GM19043 (cell line): ENCODE results near the gene KMT2A.
"Not testable (repeated sequence)": the region's sequence is repeated elsewhere in the genome, so short reads cannot be mapped to it uniquely, and the experiment has no call there.

Experiments used
- ATAC-seq: cut with Tn5 transposase; IDR thresholded peaks from one replicate; pipeline ENCODE4 v1.9.1; 2021; ENCODE audit warnings: low read depth; ENCODE audit not compliant: unreplicated experiment

KMT2A gene

DNA sequence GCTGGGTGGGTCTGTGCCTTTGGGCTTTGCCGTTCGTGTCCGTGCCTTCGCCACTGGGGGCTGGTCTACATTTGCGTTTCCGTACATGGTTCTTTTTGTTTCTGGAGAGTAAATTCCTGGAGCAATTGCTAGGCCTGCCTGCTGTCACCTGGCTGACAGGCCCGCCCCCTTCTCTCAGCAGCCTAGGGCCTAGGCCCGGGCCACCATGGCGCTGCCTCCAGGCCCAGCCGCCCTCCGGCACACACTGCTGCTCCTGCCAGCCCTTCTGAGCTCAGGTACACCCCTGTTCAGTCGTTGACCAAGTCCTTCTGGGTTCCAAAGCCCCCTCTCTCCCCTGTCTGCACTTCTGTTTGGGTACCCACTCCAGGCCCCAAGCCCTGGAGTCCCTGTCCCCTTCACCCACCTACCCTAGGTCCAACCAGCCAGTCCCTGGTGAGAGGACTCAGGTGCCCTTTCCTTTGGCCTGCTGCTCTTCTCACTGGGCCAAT is 95.3 kb downstream of the KMT2A start:
- no peak for ATAC-seq

DNA sequence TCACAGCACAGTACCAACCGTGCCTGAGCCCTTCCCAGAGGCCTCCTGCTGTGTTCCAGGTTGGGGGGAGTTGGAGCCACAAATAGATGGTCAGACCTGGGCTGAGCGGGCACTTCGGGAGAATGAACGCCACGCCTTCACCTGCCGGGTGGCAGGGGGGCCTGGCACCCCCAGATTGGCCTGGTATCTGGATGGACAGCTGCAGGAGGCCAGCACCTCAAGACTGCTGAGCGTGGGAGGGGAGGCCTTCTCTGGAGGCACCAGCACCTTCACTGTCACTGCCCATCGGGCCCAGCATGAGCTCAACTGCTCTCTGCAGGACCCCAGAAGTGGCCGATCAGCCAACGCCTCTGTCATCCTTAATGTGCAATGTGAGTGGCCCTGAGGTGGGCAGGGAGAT is 95.8 kb downstream of the KMT2A start:
- no peak for ATAC-seq

DNA sequence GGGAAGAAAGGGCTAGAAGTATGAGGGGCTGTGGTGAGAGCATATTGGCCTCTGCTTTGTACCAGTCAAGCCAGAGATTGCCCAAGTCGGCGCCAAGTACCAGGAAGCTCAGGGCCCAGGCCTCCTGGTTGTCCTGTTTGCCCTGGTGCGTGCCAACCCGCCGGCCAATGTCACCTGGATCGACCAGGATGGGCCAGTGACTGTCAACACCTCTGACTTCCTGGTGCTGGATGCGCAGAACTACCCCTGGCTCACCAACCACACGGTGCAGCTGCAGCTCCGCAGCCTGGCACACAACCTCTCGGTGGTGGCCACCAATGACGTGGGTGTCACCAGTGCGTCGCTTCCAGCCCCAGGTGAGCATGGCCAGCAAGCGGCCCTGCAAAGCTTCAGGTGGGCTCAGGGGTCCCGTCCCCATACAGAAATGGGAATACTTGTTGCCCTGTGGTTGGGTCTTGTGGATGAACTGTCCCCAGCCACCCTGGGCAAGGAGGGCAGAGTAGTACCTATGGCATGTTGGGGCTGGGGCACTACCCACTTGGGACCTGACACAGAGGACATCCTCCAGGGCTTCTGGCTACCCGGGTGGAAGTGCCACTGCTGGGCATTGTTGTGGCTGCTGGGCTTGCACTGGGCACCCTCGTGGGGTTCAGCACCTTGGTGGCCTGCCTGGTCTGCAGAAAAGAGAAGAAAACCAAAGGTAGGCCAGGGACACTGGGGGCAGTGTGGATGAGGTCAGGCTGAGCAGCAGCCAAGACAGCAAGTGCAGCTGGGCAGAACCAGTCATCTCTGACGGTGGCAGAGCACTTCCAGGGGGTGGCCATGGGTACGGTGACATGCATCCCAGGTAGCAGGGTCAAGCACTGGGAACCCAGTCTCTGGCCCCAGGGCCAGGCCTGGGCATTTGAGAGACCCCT is 96.8 kb downstream of the KMT2A start:
- ATAC-seq, result no peak

DNA sequence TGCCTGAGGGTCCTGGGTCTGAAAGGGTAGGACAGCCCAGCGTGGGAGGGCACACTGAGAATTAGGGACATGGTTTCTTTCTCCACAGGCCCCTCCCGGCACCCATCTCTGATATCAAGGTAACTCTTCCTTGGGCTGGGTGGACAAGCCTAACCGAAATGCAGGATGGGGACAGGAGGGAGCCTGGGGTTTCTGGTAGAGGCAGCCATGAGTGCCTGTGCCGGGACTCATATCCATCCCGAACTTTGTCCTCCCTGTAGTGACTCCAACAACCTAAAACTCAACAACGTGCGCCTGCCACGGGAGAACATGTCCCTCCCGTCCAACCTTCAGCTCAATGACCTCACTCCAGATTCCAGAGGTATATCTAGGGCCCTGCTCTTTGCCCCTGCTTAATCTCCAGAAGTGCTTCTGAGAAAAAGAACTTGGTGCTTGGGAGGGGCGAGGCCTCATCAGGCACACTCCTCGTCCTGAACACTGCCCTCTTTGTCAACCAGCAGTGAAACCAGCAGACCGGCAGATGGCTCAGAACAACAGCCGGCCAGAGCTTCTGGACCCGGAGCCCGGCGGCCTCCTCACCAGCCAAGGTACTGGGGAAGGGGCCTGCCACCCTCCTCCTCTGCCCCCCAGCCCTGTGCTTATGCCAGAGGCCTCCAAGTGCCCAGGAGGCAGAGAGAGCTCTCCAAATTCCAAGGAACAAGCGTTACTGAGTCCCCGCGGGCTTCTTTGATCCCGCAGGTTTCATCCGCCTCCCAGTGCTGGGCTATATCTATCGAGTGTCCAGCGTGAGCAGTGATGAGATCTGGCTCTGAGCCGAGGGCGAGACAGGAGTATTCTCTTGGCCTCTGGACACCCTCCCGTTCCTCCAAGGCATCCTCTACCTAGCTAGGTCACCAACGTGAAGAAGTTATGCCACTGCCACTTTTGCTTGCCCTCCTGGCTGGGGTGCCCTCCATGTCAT is 97.8 kb downstream of the KMT2A start:
- ATAC-seq, result no peak

DNA sequence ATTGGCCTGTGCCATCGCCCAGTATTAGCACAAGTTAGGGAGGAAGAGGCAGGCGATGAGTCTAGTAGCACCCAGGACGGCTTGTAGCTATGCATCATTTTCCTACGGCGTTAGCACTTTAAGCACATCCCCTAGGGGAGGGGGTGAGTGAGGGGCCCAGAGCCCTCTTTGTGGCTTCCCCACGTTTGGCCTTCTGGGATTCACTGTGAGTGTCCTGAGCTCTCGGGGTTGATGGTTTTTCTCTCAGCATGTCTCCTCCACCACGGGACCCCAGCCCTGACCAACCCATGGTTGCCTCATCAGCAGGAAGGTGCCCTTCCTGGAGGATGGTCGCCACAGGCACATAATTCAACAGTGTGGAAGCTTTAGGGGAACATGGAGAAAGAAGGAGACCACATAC is 99.0 kb downstream of the KMT2A start:
- no peak for ATAC-seq

DNA sequence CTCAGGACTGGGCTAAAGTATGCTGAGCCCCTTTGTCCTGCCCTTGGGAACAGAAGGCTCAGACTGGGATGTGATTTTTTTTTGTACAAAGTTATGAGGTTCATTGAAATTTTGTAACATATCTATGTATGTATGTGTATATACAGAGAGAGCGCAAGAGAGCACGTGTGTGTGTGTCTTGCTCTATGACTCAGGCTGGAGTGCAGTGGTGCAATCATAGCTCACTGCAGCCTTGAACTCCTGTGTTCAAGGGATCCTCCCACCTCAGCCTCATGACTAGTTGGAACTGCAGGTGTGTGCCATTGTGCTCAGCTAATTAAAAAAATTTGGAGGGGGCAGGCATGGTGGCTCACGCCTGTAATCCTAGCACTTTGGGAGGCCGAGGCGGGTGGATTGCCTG is 100.4 kb downstream of the KMT2A start:
- no peak for ATAC-seq

DNA sequence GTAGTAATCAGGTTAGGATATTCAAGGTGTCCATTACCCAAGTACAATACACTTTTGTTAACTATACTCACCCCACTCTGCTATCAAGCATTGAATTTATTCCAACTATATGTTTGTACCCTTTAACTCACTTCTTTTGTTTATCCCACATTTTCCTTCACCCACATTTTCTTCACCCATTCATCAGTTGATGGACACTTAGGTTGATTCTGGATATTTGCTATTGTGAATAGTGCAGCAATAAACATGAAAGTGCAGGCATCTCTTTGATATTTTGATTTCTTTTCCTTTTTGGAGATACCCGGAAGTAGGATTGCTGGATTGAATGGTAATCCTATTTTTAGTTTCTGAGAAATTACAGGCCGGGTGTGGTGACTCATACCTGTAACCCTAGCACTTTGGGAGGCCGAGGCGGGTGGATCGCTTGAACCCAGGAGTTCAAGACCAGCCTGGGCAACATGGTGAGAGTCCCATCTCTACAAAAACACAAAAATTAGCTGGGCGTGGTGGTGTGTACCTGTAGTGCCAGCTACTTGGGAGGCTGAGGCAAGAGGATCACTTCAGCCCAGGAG is 101.2 kb downstream of the KMT2A start:
- ATAC-seq, result no peak

DNA sequence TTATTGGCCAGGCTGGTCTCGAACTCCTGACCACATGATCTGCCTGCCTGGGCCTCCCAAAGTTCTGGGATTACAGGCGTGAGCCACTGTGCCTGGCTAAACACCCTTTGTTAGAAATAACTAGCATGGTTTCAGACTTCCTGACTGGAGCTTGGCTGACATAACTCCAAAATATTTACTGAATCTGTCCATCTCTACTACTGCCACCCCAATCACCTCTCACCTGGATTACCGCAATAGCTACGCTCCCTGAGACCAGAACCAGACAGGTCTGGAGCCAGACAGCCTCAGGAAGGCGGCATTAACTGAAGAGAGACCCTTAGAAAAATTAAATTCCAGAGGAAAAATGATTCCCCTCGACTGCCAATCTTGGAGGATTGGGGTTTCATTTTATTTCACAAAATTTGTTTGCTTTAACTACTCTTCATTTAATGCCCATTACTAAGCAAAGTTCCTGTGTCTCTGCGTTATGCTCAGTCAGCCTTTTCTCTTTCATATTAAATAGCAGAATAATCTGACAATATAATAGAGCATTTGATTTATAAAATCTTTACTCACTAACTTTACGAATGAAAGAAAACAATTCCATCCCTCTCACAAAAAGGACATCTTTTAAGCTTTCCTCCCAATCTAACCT is 107.8 kb downstream of the KMT2A start:
- no peak for ATAC-seq

DNA sequence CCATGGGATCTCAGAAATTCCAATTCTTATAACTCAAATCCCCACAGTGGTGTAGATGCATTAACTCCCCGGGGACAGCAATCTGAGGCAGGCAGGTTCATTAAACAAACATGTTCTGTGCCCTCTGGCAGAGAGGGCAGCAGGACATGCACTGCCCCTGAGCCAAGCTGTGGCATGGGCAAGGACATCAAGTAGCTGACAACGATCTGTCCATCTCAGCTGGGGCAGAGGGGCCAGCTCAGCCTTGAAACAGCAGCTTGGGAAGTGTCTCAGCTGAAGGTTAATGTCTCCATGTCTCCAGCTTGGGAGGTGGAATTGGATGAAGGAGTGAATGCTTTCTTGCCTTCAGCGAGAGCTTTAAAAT is 108.3 kb downstream of the KMT2A start:
- no peak for ATAC-seq

DNA sequence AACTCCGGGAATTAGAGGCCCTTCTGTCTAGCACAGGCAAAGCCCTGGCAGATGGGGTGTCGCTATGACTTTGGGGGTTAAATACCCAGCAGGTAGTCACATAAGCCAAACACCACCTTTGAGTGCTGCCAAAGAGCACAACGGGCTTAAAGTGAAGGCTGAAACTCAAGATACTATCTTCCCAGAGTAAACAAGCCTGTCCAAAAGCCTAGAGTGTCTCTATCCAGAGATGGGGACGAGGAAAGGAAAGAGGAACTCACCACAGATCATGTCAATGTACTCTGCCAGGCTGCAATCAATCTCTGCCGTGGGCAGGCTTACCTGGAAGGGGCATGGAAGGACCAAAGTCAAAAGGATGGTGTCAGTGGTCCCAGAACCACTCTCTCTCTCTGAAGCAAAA is 109.2 kb downstream of the KMT2A start:
- ATAC-seq, result no peak

DNA sequence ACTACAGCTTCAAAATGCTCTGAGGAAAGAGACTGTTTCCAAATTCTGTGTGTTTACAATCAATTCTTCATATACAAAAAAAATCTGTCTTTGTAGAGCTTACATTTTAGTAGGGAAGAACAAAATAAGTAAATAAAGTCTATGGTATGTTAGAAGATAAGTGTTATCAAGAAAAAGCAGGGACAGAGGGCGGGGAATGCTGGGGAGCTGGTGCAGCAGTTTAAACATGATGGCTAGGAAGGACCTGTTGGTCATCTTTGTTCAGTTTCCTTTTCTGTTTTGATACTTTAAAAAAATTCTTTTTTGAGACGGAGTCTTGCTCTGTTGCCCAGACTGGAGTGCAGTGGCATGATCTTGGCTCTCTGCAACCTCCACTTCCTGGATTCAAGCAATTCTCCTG is 110.8 kb downstream of the KMT2A start:
- no peak for ATAC-seq

DNA sequence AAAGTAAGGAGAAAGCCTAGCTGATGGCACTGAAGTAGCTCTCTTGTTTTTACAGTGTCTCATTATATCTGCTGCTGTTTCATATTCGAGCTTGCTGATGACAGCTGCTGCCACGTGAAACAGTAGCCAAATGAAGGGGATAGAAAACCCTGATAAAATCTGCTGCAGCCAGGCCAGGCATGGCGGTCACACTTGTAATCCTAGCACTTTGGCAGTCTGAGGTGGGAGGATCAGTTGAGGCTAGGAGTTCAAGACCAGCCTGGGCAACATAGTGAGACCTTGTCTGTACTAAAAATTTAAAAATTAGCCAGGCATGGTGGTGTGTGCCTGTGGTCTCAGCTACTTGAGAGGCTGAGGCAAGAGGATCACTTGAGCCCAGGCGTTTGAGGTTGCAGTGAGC is 116.0 kb downstream of the KMT2A start:
- no peak for ATAC-seq

DNA sequence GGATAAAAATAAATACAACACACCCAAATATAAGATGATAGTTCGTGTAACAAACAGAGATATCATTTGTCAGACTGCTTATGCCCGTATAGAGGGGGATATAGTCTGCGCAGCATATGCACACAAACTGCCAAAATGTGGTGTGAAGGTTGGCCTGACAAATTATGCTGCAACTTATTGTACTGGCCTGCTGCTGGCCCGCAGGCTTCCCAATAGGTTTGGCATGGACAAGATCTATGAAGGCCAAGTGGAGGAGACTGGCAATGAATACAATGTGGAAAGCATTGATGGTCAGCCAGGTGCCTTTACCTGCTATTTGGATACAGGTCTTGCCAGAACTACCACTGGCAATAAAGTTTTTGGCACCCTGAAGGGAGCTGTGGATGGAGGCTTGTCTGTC is 124.5 kb downstream of the KMT2A start:
- no peak for ATAC-seq

DNA sequence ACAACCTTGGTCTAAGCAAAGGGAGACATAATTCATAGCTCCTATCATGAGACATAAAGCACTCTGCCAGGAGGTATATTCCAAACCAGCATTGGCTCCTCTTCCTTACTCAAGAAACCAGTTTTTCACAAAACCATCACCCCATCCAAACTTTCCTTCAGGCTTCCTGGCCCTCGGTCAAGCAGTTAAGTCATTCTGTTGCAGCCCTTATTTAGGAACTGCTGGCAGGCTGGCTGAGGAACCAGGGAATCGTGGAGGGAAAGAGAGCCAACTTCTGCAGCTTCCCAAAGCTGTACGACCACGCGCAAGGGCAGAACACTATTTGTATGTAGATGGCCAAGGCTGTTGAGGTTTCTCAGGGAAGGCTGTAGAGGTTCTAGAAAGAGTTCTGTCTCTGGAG is 128.8 kb downstream of the KMT2A start:
- ATAC-seq, result no peak

DNA sequence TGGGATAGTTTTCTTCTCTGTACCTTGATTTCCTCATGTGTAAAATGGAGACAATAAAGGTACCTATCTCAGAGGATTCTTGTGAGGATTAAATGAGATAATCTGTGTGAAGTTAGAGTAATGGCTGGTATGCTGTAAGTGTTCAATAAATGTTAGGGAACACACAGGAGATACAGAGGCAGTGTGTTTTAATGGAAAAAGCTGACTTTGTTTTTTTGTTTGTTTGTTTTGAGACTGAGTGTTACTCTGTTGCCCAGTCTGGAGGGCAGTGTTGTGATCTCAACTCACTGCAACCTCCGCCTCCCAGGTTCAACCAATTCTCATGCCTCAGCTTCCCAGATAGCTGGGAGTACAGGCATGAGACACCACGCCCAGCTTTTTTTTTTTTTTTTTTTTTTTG is 133.4 kb downstream of the KMT2A start:
- no peak for ATAC-seq

DNA sequence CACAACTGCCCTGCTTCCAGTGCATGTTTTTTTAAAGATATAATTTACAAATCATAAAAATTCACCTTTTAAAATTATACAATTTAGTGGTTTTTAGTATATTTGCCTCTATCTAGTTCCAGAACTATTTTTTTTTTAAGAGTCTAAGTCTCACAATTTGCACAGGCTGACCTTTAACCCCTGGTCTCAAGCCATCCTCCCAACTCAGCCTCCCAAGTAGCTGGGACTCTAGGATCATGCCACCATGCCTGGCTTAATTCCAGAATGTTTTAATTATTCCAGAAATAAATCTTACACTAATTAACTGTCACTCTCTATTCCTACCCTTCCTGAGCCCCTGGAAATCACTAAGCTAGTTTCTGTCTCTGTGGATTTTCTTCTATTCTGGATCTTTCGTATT is 134.5 kb downstream of the KMT2A start:
- ATAC-seq, result no peak

DNA sequence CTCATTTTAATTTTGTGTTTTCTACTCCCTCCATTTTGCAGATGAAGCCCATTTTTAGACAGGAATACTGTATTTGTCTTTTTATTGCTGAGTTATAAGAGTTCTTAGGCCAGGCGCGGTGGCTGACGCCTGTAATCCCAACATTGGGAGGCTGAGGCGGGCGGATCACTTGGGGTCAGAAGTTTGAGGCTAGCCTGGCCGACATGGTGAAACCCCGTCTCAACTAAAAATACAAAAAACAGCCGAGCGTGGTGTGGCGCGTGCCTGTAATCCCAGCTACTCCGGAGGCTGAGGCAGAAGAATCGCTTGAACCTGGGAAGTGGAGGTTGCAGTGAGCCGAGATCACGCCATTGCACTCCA is 135.4 kb downstream of the KMT2A start:
- not testable (repeated sequence) for ATAC-seq

DNA sequence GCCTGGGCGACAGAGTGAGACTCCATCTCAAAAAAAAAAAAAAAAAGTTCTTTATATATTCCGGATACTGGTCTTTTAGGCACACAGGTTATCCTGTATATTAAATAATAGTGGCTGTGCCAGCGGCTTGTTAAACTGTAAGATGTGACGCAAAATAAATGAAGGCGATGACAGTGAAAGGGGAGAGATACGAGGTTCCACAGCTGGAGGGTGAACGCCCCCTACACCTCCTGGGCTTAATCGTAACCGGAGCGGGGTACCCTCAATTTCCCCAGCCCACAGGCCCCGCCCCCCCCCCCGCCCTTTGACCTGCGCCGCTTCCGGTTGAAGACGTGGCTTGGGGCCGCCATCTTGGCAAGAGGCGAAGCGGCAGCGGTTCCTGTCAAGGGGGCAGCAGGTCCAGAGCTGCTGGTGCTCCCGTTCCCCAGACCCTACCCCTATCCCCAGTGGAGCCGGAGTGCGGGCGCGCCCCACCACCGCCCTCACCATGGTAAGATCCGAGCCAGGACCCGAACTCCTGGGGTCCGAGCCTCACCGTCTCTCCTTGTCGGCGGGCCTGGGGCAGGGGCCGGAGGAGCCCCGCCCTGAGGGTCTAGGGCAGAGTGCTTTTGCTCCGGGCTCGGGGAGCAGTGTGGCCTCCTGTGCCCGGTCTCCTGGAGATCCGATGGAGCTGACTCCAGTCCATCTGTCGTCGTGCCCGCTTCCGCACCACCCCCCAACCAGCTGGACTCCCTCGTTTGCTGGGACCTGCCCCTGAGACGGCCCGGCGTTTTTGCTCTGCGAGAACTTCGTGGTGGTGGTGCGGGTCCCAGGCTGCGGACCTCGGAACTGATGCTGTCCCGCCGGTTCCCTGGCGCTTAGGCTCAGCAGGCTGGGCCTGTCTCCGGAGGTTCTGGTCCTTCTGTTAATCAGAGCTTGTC is 136.0 kb downstream of the KMT2A start, which contains the start of gene ARCN1:
ARCN1 (plus strand) TSS at position 349 of the 920 bp plus-strand sequence; CDS start at position 488, 139 bp downstream.
- peak; percentile 61 for ATAC-seq

DNA sequence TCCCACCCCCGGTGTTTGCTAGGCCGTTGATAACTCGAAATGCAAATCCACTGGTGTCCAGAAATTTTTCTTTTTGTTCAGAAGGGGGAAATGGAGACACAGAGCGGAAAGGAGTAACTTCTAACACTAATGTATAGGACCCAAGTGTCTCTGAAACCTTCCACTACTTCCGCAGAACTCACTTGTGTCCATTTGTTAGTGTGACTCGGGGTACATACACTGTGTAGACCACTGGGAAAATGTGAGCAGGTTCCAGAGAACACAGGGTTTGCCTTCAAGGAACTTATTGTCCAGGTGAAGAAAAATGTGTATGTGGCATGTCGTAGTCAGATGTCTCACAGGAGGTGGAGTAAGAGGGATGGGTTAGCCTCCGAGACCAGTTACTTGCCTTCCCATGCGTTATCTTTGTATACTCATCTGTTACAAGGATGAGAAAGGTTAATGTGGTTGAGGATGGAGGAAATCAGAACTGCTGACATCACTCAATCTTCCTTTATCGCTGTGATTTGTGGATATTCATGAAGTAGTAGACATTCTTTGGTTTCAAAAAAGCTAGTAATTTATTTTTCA is 136.8 kb downstream of the KMT2A start:
- peak; percentile 26 for ATAC-seq
